GM19468 (cell line): ENCODE results near the gene MFRP.

ENCODE experiments used
- ATAC-seq: cut with Tn5 transposase; IDR thresholded peaks from one replicate; pipeline ENCODE4 v1.9.1; 2021; ENCODE audit warnings: mild to moderate bottlenecking, moderate library complexity, moderate number of reproducible peaks; ENCODE audit not compliant: unreplicated experiment; ENCODE audit errors: extremely low read depth

MFRP gene

GRCh38 chr11:119373059-119373920, 26.8 kb upstream of the MFRP start:
- ATAC-seq: no peak

- ATAC-seq: no peak
These were observed 26.0 kb upstream of the MFRP start for GRCh38 chr11:119372260-119373058.

- no peak for ATAC-seq
These were observed 25.3 kb upstream of the MFRP start for GRCh38 chr11:119371778-119372182.

- no peak for ATAC-seq
These were observed 24.6 kb upstream of the MFRP start for GRCh38 chr11:119371067-119371601.

DNA sequence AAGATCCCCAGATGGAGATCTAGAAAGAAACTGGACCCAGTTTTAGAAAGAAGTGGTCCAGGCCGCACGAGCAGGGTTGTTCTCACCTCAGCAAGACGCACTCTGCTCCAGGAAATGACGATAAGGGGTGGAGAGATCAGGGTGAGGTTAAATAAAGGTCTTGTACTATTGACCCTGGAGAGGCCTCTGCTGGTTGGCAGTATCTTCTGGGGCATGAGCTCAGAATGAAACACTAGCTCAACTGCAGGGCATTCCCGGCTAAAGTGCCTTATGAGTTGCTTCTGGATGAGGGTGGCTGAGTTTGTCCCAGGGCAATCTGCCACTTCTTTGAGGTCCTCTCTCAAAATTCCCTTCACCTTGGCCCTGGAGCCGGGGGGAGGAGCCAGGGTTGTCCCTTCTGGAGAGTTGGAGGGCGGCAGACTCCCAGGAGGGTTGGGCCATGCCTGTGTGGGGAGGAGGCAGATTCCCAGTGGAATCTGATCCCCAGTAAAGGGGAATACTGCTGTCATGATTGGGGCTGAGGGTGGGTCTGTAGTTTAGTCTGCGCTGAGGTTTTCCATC, 24.1 kb upstream of the MFRP start:
- ATAC-seq: no peak

GRCh38 chr11:119369132-119369925, 22.8 kb upstream of the MFRP start:
- ATAC-seq: no peak

DNA sequence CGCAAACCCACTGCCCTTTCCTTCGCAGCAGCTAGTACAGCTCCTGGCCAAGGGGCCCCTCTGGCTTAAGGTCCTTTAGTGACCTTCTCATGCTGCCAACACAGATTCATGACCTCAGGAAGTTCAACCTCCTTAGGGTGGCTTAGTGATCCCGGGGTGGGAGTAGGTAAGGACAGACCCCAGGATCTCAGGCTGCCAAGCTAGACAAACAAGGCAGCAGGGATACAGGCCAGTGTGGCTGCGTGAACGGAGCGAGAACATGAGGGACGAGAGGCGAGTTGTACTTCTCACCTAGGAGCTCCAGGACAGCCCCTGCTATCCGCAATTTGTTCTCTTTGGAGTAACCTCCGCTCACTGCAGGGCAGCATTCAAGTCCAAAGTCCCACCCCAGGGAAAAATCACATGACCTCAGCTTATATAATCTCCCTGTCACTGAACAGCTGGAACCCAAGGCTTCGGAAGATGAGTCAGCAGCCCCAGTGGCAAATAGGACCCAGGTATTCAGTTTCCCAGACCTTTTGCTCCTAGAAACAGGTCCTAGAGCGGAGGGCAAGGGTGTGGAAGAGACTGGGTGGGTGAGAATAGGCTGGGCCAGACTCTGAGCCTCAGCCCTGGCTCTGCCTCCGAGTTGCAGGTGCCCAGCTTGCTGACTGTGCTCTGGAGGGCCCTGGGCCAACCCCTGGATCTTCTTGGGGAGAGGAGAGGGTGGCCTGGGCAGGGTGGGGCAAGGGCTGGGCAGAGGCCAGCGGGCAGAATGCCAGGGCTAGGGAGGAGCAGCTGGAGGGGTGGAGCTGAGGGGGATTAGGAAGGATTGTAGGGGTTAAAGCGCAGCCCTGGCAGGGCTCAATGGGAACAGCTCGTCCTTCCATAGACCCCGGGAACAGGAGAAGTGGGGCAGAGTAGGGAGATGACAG, 21.9 kb upstream of the MFRP start:
- no peak for ATAC-seq

DNA sequence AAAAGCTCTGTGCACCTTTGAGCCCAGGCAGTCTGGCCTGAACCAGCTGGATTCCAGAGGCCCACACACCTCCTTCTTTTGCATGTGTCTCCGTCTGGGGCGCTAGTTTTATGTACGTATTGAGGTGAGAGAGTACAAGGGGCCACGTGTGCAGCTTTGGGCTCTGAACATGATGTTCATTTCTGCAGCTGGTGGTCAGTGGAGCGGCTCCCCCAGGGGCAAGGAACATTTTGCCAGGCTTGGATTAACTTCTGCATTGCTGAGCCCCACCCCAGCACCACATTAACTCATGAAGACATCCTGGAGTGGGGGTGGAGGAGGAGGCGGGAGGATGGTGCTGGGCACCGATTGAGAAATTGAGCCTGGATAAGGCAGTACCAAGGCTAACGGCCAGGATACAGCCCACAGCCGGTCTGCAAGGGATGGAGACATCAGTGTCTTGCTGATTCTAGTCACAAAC, 21.2 kb upstream of the MFRP start:
- no peak for ATAC-seq

DNA sequence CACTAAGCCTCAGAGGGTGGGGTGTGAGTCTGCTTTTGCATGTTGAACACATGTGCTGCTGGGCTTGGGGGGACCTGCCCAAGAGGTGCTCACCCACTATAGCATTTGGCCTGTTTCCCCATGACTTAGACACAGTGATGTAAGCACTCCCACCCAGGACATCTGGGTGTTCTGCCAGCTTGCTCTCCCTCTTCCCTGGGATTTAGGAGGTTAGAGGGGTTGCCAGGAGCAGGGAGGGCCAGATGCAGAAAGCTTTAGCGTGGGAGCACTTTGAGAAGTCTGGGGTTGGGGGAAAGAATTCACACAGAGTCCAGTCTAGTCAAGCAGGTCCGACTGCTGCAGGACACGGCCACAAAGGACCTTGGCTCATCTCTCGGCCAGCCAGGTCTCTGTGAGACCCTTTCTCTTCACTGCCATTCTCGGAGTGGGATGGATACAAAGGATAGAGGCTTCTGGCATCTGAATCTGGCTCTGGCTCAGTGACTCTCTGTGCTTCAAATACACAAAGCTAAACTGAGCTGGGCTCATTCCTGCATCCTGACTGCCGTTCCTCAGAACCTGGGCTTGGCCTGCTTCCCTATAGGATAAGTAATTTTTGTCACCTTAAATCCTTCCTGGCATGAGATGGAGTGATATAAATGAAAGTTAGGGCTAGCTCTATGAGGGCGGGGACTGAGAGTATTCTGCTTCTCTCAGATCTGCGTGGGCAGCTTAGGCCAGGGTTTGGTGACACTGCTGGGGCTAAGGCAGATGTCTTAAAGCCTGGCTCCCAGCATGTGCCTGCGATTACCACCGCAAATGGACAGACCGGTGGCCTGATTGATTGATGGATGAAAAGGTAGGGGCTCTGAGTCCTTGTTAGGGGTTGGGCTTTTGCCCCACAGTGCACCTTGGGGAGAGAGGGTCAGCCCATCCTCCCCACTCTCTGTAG, 20.4 kb upstream of the MFRP start:
- no peak for ATAC-seq

DNA sequence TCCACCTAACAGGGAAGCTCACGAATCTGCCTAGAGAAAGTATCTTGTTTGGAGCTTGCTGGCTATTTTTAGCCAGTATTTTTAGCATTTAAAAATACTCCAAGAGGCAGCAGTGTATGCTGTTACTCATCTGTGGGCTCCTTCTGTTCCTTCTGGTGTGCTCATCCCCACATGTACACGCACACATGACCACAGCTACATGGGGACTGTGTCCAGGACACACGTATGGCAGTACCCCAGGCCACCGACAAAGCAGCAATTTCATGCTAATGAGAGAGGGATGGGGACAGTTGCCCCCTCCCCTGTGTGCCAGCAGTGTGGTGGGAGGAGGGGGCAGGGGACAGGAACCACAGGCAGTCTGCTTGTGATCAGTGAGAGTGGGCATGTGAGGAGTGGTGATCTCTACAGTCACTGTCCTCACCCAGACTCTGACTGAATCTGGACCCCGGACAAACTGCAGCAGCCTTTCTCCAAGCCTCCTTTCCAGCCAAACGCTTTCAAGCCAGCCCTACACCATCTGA, 18.6 kb upstream of the MFRP start:
- no peak for ATAC-seq

DNA sequence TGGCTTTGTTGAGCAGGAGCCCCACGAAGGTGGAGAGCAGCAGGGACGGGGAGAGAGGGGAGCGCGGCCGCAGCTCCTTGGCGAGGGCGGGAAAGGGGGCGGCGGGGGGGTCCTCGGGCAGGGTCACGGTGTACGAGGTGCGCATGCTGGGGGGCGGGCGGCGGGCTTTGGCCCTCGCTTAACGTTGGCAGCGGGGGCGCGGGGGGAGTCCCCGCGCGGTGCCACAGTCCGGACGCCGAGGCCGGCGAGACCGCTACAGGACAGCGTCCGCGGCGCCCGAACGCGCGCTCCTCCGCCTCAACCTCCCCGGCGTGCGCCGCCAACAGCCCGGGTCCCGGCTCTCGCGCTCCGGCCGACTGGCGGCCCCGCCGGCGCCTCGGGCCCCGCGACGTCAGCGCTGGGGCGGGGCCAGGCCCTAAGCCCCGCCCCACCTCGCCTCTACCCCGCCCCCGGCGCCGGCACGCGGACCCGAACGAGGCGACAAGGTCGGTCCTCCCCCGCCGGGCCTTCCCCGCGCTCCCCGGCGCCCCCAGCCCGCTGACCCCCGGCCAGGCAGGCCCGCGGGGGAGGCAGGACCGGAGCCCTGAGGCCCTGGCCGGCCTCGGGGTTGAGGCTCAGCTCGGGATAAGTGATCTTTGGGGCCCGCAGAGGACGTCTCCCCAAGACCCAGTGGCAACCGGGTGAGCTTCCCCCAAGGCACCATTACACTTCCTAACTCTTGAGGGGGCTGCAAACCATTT, 17.5 kb upstream of the MFRP start:
- ATAC-seq: no peak

- no peak for ATAC-seq
These were observed 16.8 kb upstream of the MFRP start for GRCh38 chr11:119363081-119363850.

DNA sequence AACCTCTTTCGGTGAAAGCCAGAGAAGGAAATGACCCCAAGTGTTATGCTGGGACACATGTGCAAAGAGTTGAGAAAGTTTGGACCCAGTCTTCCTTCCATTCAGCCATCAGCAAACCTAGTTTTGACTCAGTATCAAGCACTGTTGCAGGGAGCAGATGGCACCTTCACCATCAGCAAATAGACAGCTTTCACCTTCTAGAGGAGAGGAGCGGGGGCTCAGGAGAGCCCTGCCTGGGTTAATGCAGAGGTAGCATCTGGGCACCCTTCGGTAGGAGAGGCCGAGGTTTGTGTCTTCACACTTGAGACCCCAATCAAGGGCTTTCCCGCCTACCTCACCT, 16.2 kb upstream of the MFRP start:
- ATAC-seq: no peak

GRCh38 chr11:119361941-119362725, 15.6 kb upstream of the MFRP start:
- no peak for ATAC-seq

GRCh38 chr11:119361056-119361787, 14.7 kb upstream of the MFRP start:
- ATAC-seq: no peak
